Measurements from ENCODE around the gene DNAJC4.

The DNAJC4 gene

GRCh38 chr11:64230171-64230984 is at the start of gene DNAJC4:
DNAJC4 (plus strand) TSS chr11:64230548; CDS start chr11:64230855, 307 bp downstream.
- DNase-seq = peak; percentile 89

- no peak for DNase-seq
These were observed 49.5 kb upstream of the DNAJC4 start for GRCh38 chr11:64180891-64181290.

GRCh38 chr11:64181506-64182411 is 48.6 kb upstream of the DNAJC4 start:
- peak; percentile 87 for DNase-seq

GRCh38 chr11:64183890-64184289 is 46.5 kb upstream of the DNAJC4 start:
- DNase-seq = no peak

- no peak for DNase-seq
These were observed 45.1 kb upstream of the DNAJC4 start for GRCh38 chr11:64185175-64185692.

GRCh38 chr11:64185693-64186491 is 44.5 kb upstream of the DNAJC4 start, which contains the start of gene STIP1:
STIP1 (plus strand) TSS chr11:64186171; CDS start chr11:64186262, 91 bp downstream.
- DNase-seq = peak; percentile 95

GRCh38 chr11:64186492-64187165 is 43.7 kb upstream of the DNAJC4 start:
- DNase-seq = no peak

GRCh38 chr11:64192434-64192833 is 37.9 kb upstream of the DNAJC4 start:
- no peak for DNase-seq

GRCh38 chr11:64196626-64197025 is 33.7 kb upstream of the DNAJC4 start:
- DNase-seq = no peak

- DNase-seq = no peak
These were observed 31.8 kb upstream of the DNAJC4 start for GRCh38 chr11:64198511-64198910.

GRCh38 chr11:64201543-64201942 is 28.8 kb upstream of the DNAJC4 start:
- DNase-seq = no peak

- DNase-seq = no peak
These were observed 27.4 kb upstream of the DNAJC4 start for GRCh38 chr11:64202992-64203391.

GRCh38 chr11:64203421-64204079 is 26.8 kb upstream of the DNAJC4 start:
- DNase-seq = no peak

- no peak for DNase-seq
These were observed 26.3 kb upstream of the DNAJC4 start for GRCh38 chr11:64204080-64204440.

GRCh38 chr11:64204464-64204989 is 25.8 kb upstream of the DNAJC4 start:
- peak; percentile 92 for DNase-seq

- no peak for DNase-seq
These were observed 23.7 kb upstream of the DNAJC4 start, which contains the start of gene FERMT3 for GRCh38 chr11:64206457-64207255. FERMT3 (plus strand) TSS chr11:64206721; CDS start chr11:64207365, 644 bp downstream.

- DNase-seq = no peak
These were observed 22.9 kb upstream of the DNAJC4 start for GRCh38 chr11:64207256-64208085.

GRCh38 chr11:64208086-64208795 is 22.1 kb upstream of the DNAJC4 start:
- DNase-seq = no peak
